MG63 (cell line): ENCODE measurements around the gene NCS1. TPM values are rescaled to one million over a fixed set of nuclear protein-coding genes. Genes with fewer than 3 reads are reported as not detected.
"Not testable (repeated sequence)": the region's sequence is repeated elsewhere in the genome, so short reads cannot be mapped to it uniquely, and the experiment has no call there.

ENCODE experiments used
- DNase-seq: peaks from one replicate; pipeline ENCODE4 v3.0.0-alpha.2; 2020
- H3K27me3 ChIP-seq: fragments of 250-450 bp; sonication (Bioruptor Pico); 2 replicates; pipeline ENCODE4 v1.5.1; 2020; ENCODE audit warnings: mild to moderate bottlenecking, moderate library complexity
- H3K36me3 ChIP-seq: fragments of 250-450 bp; sonication (Bioruptor Pico); 2 replicates; pipeline ENCODE4 v1.5.1; 2020; ENCODE audit warnings: mild to moderate bottlenecking, moderate library complexity
- H3K4me3 ChIP-seq: fragments of 250-450 bp; sonication (Bioruptor Pico); 2 replicates; pipeline ENCODE4 v1.5.1; 2020; ENCODE audit warnings: mild to moderate bottlenecking, moderate library complexity
- H3K9me3 ChIP-seq: fragments of 250-450 bp; sonication (Bioruptor Pico); 2 replicates; pipeline ENCODE4 v1.5.1; 2020; ENCODE audit warnings: mild to moderate bottlenecking, moderate library complexity
- total RNA-seq: library from RNA; depleted of rRNA; stranded (reverse); fragments of >200 nt; shearing (Covaris generic); gene quantifications from 2 replicates; pipeline ENCODE4 v1.2.3, GENCODE V29; 2014; ENCODE audit warnings: low replicate concordance; rRNA removed

NCS1 gene
- total RNA-seq, 1 experiment from 2014 or later: 34.4 TPM

- H3K4me3 ChIP-seq: no peak overlapping the region
- H3K36me3 ChIP-seq: no peaks in the 10 kb centered on the region
- no peaks in the 10 kb centered on the region for H3K9me3 ChIP-seq
- DNase-seq: no peak
- peaks cover 14% of the 10 kb centered on the region for H3K27me3 ChIP-seq
Measured at GRCh38 chr9:130267930-130268329, 95.7 kb downstream of the NCS1 start.

- H3K36me3 ChIP-seq: no peaks in the 10 kb centered on the region
- H3K27me3 ChIP-seq: peaks cover 14% of the 10 kb centered on the region
- no peaks in the 10 kb centered on the region for H3K9me3 ChIP-seq
- no peak for DNase-seq
- no peak overlapping the region for H3K4me3 ChIP-seq
Measured at GRCh38 chr9:130268521-130269211, 96.5 kb downstream of the NCS1 start.

GRCh38 chr9:130271473-130271872 is 99.3 kb downstream of the NCS1 start:
- Histone ChIP-seq H3K9me3 (no peaks in the 10 kb centered on the region), H3K36me3 (no peaks in the 10 kb centered on the region), H3K27me3 (peaks cover 2% of the 10 kb centered on the region; the same call in 1 of the 2 replicates), H3K4me3 (no peak overlapping the region)
- DNase-seq: no peak

GRCh38 chr9:130275156-130275555 is 103.0 kb downstream of the NCS1 start:
- DNase-seq: no peak
- H3K9me3 ChIP-seq: no peaks in the 10 kb centered on the region

GRCh38 chr9:130276121-130276520 is 103.9 kb downstream of the NCS1 start:
- DNase-seq: no peak
- no peaks in the 10 kb centered on the region for H3K9me3 ChIP-seq
- H3K27me3 ChIP-seq: no peaks in the 10 kb centered on the region
- H3K4me3 ChIP-seq: no peak overlapping the region
- no peaks in the 10 kb centered on the region for H3K36me3 ChIP-seq

More at GRCh38 chr9:130275156-130275555, 103.0 kb downstream of the NCS1 start:
- no peak overlapping the region for H3K4me3 ChIP-seq
- no peaks in the 10 kb centered on the region for H3K36me3 ChIP-seq
- no peaks in the 10 kb centered on the region for H3K27me3 ChIP-seq

GRCh38 chr9:130276955-130277354 is 104.8 kb downstream of the NCS1 start:
- DNase-seq: no peak
- Histone ChIP-seq H3K27me3 (no peaks in the 10 kb centered on the region), H3K36me3 (no peaks in the 10 kb centered on the region)

GRCh38 chr9:130277525-130277924 is 105.3 kb downstream of the NCS1 start:
- not testable (repeated sequence) for H3K36me3 ChIP-seq, H3K27me3 ChIP-seq, H3K4me3 ChIP-seq, H3K9me3 ChIP-seq, DNase-seq

More at GRCh38 chr9:130276955-130277354, 104.8 kb downstream of the NCS1 start:
- no peaks in the 10 kb centered on the region for H3K9me3 ChIP-seq
- no peak overlapping the region for H3K4me3 ChIP-seq

GRCh38 chr9:130283539-130284248 is 111.5 kb downstream of the NCS1 start:
- no peak for DNase-seq
- H3K4me3 ChIP-seq: no peak overlapping the region
- no peaks in the 10 kb centered on the region for H3K36me3 ChIP-seq
- peaks cover 2% of the 10 kb centered on the region; the same call in 1 of the 2 replicates for H3K27me3 ChIP-seq
- no peaks in the 10 kb centered on the region for H3K9me3 ChIP-seq

GRCh38 chr9:130284249-130284625 is 112.0 kb downstream of the NCS1 start:
- DNase-seq: no peak
- Histone ChIP-seq H3K4me3 (no peak overlapping the region), H3K9me3 (no peaks in the 10 kb centered on the region), H3K27me3 (peaks cover 5% of the 10 kb centered on the region), H3K36me3 (no peaks in the 10 kb centered on the region)

GRCh38 chr9:130284690-130285089 is 112.5 kb downstream of the NCS1 start:
- Histone ChIP-seq H3K9me3 (no peaks in the 10 kb centered on the region), H3K4me3 (no peak overlapping the region), H3K27me3 (peaks cover 8% of the 10 kb centered on the region), H3K36me3 (no peaks in the 10 kb centered on the region)
- no peak for DNase-seq

- no peaks in the 10 kb centered on the region for H3K9me3 ChIP-seq
- H3K27me3 ChIP-seq: peaks cover 13% of the 10 kb centered on the region
- no peak for DNase-seq
- H3K36me3 ChIP-seq: no peaks in the 10 kb centered on the region
- no peak overlapping the region for H3K4me3 ChIP-seq
Measured at GRCh38 chr9:130285271-130285670, 113.1 kb downstream of the NCS1 start.

- DNase-seq: no peak
- Histone ChIP-seq H3K36me3 (no peaks in the 10 kb centered on the region), H3K4me3 (no peak overlapping the region), H3K27me3 (peaks cover 22% of the 10 kb centered on the region), H3K9me3 (no peaks in the 10 kb centered on the region)
Measured at GRCh38 chr9:130286072-130286770, 114.0 kb downstream of the NCS1 start.

Other genes starting within 250 kb of the NCS1 start
- 18.9 and 28.1 TPM in 2 replicates for gene FNBP1, start 129.2 kb upstream of the NCS1 start, total RNA-seq
- gene GPR107, start 118.5 kb upstream of the NCS1 start, total RNA-seq: 10.9 and 11.8 TPM in 2 replicates
- gene HMCN2, start 93.4 kb downstream of the NCS1 start, total RNA-seq: 0.20 TPM in 1 of 2 replicates, not detected in the other